Epithelial cell of esophagus (primary cell): ENCODE results near the gene SPTBN1.

Experiments
- DNase-seq: peaks from one replicate; pipeline ENCODE4 v3.0.0; 2010; ENCODE audit warnings: low read depth
- H3K4me3 ChIP-seq: 2 replicates; pipeline ENCODE4 v1.5.1; 2011; ENCODE audit warnings: mild to moderate bottlenecking, low read length, control low read depth
- CTCF ChIP-seq: IDR thresholded peaks from 2 replicates; pipeline ENCODE4 v1.5.1; 2011; ENCODE audit warnings: low read depth, mild to moderate bottlenecking, low read length, control low read depth, inconsistent platforms; ENCODE audit not compliant: insufficient read depth; ENCODE audit errors: missing control alignments

Gene SPTBN1

GRCh38 chr2:54416938-54417337 lies 39.2 kb upstream of the SPTBN1 start:
- no peak for TF ChIP-seq CTCF
- H3K4me3 ChIP-seq = no peak overlapping the region
- no peak for DNase-seq

- TF ChIP-seq CTCF = no peak
- DNase-seq = peak; percentile 37
Measured at GRCh38 chr2:54417577-54417976, 38.5 kb upstream of the SPTBN1 start.

GRCh38 chr2:54419388-54419787 lies 36.7 kb upstream of the SPTBN1 start:
- no peak overlapping the region for H3K4me3 ChIP-seq
- no peak for TF ChIP-seq CTCF
- no peak for DNase-seq

More at GRCh38 chr2:54417577-54417976, 38.5 kb upstream of the SPTBN1 start:
- no peak overlapping the region for H3K4me3 ChIP-seq

GRCh38 chr2:54419855-54420523 lies 36.1 kb upstream of the SPTBN1 start:
- no peak for DNase-seq
- H3K4me3 ChIP-seq = no peak overlapping the region
- no peak for TF ChIP-seq CTCF

GRCh38 chr2:54420524-54421172 lies 35.5 kb upstream of the SPTBN1 start:
- no peak overlapping the region for H3K4me3 ChIP-seq
- TF ChIP-seq CTCF = no peak
- no peak for DNase-seq

- TF ChIP-seq CTCF = no peak
- DNase-seq = no peak
- H3K4me3 ChIP-seq = no peak overlapping the region
Measured at GRCh38 chr2:54422072-54422581, 34.0 kb upstream of the SPTBN1 start.
